HepG2 (cell line): ENCODE data around the gene RNF126. TPM values are rescaled to one million over a fixed set of nuclear protein-coding genes. Genes with fewer than 3 reads are reported as not detected.

ENCODE experiments used
- AKAP8 ChIP-seq: sonication (generic); formaldehyde crosslinking; IDR thresholded peaks from 2 replicates; pipeline ENCODE4 v1.5.1; 2020; ENCODE audit warnings: mild to moderate bottlenecking, missing genetic modification reagents
- ATF7 ChIP-seq, 2 experiments: fragments of 450-650 bp in 1 of 2; sonication (generic) in 1 of 2; formaldehyde crosslinking in 1 of 2; IDR thresholded peaks; 2 replicates each; pipeline versions ENCODE4 v1.4.0 to v1.6.1; 2016 to 2020; ENCODE audit warnings: antibody characterized with exemption in 1 of 2, mild to moderate bottlenecking in 1 of 2, missing genetic modification reagents in 1 of 2
- JUND ChIP-seq: sonication (generic); formaldehyde crosslinking; IDR thresholded peaks from 2 replicates; pipeline ENCODE4 v1.8.0; 2022; ENCODE audit warnings: mild to moderate bottlenecking, missing genetic modification reagents
- MXD4 ChIP-seq: IDR thresholded peaks from 2 replicates; pipeline ENCODE4 v1.6.1; 2016; ENCODE audit warnings: mild to moderate bottlenecking, missing biosample characterization, missing genetic modification reagents
- PAX8 ChIP-seq: sonication (generic); formaldehyde crosslinking; IDR thresholded peaks from 2 replicates; pipeline ENCODE4 v1.8.0; 2022; ENCODE audit warnings: mild to moderate bottlenecking, missing genetic modification reagents, borderline replicate concordance
- SMARCC2 ChIP-seq: fragments of 450-650 bp; IDR thresholded peaks from 2 replicates; pipeline ENCODE4 v1.6.1; 2017; ENCODE audit warnings: antibody characterized with exemption, mild to moderate bottlenecking
- TBL1XR1 ChIP-seq: fragments of 150-350 bp; IDR thresholded peaks from 2 replicates; pipeline ENCODE4 v1.6.1; 2014; ENCODE audit warnings: borderline replicate concordance, low read length; ENCODE audit not compliant: partially characterized antibody
- TEAD3 ChIP-seq: optimal IDR thresholded peaks from 2 replicates; pipeline ENCODE3; 2016; ENCODE audit warnings: borderline replicate concordance
- TFAP4 ChIP-seq: sonication (generic); IDR thresholded peaks from 2 replicates; pipeline ENCODE4 v1.6.1; 2016; ENCODE audit warnings: low read depth, borderline replicate concordance
- ZBTB26 ChIP-seq: IDR thresholded peaks from 2 replicates; pipeline ENCODE4 v1.6.1; 2016; ENCODE audit warnings: missing compliant biosample characterization, missing genetic modification reagents, borderline replicate concordance
- ZFX ChIP-seq: sonication (generic); formaldehyde crosslinking; IDR thresholded peaks from 2 replicates; pipeline ENCODE4 v1.4.0; 2020; ENCODE audit warnings: mild to moderate bottlenecking, low read depth, missing genetic modification reagents, moderate library complexity
- ZNF160 ChIP-seq: sonication (generic); formaldehyde crosslinking; IDR thresholded peaks from 2 replicates; pipeline ENCODE4 v1.8.0; 2022; ENCODE audit warnings: mild to moderate bottlenecking, inconsistent platforms, missing genetic modification reagents
- ZNF580 ChIP-seq: IDR thresholded peaks from 2 replicates; pipeline ENCODE4 v1.6.1; 2016; ENCODE audit warnings: low read depth, borderline replicate concordance
- ZSCAN25 ChIP-seq: sonication (generic); formaldehyde crosslinking; IDR thresholded peaks from 2 replicates; pipeline ENCODE4 v1.8.0; 2022; ENCODE audit warnings: mild to moderate bottlenecking, missing genetic modification reagents
- polyA plus RNA-seq, 8 experiments: library from polyadenylated mRNA; depleted of rRNA in 3 of 8; stranded (reverse) in 7 of 8; unstranded in 1 of 8; fragments of >200 nt; fragmentation: Illumina TruSeq in 4 of 8; extraction: Trizol in 4 of 8; gene quantifications; 2 replicates each; pipeline versions ENCODE4 v1.2.1 to v1.2.3, GENCODE V29; 2011 to 2016; ENCODE audit warnings: low read depth in 4 of 8, missing spikeins in 1 of 8, mixed read lengths in 1 of 8; ENCODE audit not compliant: insufficient read depth in 1 of 8
- total RNA-seq, 5 experiments: library from RNA; depleted of rRNA; stranded (reverse); fragments of >200 nt; fragmentation: Illumina TruSeq; extraction: Trizol; gene quantifications; 2 replicates each; pipeline ENCODE4 v1.2.3, GENCODE V29; 2016; ENCODE audit warnings: low read depth in 1 of 5
- TF ChIP-seq, protein P1 (sequence below): sonication (generic); formaldehyde crosslinking; IDR thresholded peaks from 2 replicates; pipeline ENCODE4 v1.4.0; 2020; ENCODE audit warnings: mild to moderate bottlenecking, missing genetic modification reagents
- TF ChIP-seq, protein P2 (sequence below): sonication (generic); formaldehyde crosslinking; IDR thresholded peaks from 2 replicates; pipeline ENCODE4 v1.5.1; 2020; ENCODE audit warnings: mild to moderate bottlenecking, missing genetic modification reagents, moderate library complexity

RNF126 gene
- total and polyA plus RNA-seq, 2 of the 13 experiments (the other 11 are each of a cell fraction or from before 2014, with no cell fraction given) = 23.2 to 34.0 TPM

- TF ChIP-seq, protein P1, sequence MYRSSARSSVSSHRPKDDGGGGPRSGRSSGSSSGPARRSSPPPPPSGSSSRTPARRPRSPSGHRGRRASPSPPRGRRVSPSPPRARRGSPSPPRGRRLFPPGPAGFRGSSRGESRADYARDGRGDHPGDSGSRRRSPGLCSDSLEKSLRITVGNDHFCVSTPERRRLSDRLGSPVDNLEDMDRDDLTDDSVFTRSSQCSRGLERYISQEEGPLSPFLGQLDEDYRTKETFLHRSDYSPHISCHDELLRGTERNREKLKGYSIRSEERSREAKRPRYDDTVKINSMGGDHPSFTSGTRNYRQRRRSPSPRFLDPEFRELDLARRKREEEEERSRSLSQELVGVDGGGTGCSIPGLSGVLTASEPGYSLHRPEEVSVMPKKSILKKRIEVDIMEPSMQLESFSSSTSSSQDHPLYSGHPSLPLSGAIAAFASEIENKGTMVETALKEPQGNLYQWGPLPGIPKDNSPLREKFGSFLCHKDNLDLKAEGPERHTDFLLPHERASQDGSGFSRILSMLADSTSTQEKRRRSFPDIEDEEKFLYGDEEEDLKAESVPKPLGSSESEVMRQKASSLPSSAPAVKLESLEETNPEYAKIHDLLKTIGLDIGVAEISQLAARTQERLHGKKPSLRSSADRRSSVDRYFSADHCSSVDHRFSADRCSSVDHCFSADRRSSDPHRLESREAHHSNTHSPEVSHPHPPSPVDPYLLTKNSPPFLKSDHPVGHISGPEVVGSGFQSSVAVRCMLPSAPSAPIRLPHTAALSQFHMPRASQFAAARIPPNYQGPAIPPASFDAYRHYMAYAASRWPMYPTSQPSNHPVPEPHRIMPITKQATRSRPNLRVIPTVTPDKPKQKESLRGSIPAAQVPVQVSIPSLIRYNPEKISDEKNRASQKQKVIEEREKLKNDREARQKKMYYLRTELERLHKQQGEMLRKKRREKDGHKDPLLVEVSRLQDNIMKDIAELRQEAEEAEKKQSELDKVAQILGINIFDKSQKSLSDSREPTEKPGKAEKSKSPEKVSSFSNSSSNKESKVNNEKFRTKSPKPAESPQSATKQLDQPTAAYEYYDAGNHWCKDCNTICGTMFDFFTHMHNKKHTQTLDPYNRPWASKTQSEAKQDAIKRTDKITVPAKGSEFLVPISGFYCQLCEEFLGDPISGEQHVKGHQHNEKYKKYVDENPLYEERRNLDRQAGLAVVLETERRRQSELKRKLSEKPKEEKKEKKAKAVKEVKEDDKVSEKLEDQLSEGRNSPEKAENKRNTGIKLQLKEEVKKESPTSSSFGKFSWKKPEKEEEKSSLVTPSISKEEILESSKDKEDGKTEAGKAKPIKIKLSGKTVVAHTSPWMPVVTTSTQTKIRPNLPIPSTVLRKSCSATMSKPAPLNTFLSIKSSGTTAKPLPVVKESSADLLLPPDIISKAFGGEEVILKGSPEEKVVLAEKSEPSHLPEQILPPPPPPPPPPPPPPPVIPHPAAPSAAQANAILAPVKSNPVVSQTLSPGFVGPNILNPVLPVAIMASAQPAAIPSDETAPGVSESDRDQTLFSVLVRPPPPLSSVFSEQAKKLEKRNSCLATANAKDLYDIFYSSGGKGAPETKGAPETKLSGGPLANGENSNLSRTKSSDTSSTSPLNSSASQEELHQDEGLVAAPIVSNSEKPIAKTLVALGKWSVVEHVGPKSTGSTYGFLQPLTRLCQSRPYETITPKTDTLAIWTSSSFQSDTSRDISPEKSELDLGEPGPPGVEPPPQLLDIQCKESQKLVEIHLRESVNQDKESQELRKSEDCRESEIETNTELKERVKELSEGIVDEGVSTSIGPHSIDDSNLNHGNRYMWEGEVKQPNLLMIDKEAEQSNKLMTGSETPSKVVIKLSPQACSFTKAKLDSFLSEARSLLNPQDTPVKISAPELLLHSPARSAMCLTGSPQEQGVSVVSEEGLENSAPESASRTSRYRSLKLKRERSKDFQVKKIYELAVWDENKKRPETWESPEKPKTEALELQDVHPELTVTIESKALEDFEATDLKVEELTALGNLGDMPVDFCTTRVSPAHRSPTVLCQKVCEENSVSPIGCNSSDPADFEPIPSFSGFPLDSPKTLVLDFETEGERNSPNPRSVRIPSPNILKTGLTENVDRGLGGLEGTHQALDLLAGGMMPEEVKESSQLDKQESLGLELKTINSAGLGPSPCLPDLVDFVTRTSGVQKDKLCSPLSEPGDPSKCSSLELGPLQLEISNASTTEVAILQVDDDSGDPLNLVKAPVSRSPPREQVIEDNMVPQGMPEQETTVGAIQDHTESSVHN (CRISPR knock-in tag) = 0 out of 2 replicates have a peak, but pooled peaks have one; percentile 42
- TF ChIP-seq JUND (0 out of 2 replicates have a peak, but pooled peaks have one; percentile 44), ZBTB26 (CRISPR knock-in tag) (0 out of 2 replicates have a peak, but pooled peaks have one; percentile 21), AKAP8 (no peak), ZSCAN25 (CRISPR knock-in tag) (peak; percentile 92), ZNF580 (CRISPR knock-in tag) (0 out of 2 replicates have a peak, but pooled peaks have one; percentile 41), TEAD3 (CRISPR knock-in tag) (peak; percentile 62), PAX8 (no peak), TBL1XR1 (no peak), MXD4 (CRISPR knock-in tag) (no peak), SMARCC2 (no peak), TFAP4 (no peak), ZFX (CRISPR knock-in tag) (peak; percentile 81), ZNF160 (CRISPR knock-in tag) (peak; percentile 46; the same call in 1 of the 2 replicates), ATF7 (IDR thresholded peaks at IDR 0.05) (no peak), ATF7 (CRISPR knock-in tag; IDR thresholded peaks at IDR 0.05) (no peak)
- TF ChIP-seq, protein P2, sequence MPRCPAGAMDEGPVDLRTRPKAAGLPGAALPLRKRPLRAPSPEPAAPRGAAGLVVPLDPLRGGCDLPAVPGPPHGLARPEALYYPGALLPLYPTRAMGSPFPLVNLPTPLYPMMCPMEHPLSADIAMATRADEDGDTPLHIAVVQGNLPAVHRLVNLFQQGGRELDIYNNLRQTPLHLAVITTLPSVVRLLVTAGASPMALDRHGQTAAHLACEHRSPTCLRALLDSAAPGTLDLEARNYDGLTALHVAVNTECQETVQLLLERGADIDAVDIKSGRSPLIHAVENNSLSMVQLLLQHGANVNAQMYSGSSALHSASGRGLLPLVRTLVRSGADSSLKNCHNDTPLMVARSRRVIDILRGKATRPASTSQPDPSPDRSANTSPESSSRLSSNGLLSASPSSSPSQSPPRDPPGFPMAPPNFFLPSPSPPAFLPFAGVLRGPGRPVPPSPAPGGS (CRISPR knock-in tag) = no peak
Measured at GRCh38 chr19:703651-704446, 40.8 kb upstream of the RNF126 start (continued).
